ENCODE data around the gene YKT6.
"Not testable (repeated sequence)": the region's sequence is repeated elsewhere in the genome, so short reads cannot be mapped to it uniquely, and the experiment has no call there.

The YKT6 gene

GRCh38 chr7:44172352-44172751, 28.4 kb upstream of the YKT6 start:
- DNase-seq (ENCODE audit: low spot score) = no peak

DNA sequence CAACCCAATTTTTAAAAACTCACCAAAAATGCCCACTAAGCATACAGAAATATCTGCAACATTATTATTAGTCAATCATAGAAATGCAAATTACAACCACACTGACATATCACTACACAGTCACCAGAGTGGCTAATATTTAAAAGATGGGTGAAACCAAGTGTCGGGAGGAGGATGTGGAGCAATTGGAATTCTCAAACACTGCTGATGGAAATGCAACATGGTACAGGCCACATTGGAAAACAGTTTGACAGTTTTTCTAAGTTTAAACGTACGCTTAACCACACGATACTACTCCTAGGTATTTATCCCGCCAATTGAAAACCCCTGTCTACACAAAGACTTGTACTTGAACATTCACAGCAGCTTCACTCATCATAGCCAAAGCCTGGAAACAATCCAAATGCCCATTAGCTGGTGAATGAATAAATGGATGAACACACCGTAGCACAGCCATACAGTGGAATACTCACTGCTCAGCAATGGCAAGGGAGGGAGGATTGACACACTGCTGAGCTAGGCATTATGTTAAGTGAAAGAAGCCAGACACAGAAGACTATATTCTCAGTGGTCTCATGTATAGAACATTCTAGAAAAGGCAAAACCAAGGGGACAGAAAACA, 27.9 kb upstream of the YKT6 start:
- DNase-seq (ENCODE audit: low spot score) = no peak

- no peak for DNase-seq (ENCODE audit: low spot score)
These were observed 26.7 kb upstream of the YKT6 start for GRCh38 chr7:44173911-44174693.

- not testable (repeated sequence) for DNase-seq (ENCODE audit: low spot score)
These were observed 26.2 kb upstream of the YKT6 start for GRCh38 chr7:44174694-44174948.

GRCh38 chr7:44175730-44176129, 25.0 kb upstream of the YKT6 start:
- DNase-seq (ENCODE audit: low spot score) = no peak

GRCh38 chr7:44176486-44176885, 24.3 kb upstream of the YKT6 start:
- no peak for DNase-seq (ENCODE audit: low spot score)

DNA sequence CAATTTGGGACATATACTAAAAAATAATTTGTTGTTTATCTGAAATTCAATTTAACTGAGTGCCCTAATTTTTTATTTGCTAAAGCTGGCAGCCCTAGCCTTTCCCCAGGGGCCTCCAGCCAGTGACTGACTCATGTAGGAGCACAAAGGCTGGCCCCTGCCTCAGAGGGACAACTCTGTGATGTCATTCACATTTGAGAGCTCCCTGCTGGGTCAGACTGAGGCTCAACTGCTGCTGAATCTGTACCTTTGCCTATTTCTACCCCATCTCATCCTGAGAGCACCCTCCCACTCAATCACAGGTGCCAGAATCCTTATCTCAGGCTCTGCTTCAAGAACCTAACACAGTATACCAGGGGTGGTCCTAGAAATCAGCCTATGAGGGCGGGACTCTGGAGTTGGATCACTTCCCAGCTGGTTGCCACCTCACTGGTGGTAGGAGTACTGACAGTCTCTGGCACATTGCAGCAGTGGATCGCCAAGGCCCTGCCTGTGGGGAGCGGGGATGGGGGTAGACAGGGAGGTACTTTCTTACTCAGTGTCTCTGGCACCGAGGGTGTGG, 23.1 kb upstream of the YKT6 start:
- no peak for DNase-seq (ENCODE audit: low spot score)

DNA sequence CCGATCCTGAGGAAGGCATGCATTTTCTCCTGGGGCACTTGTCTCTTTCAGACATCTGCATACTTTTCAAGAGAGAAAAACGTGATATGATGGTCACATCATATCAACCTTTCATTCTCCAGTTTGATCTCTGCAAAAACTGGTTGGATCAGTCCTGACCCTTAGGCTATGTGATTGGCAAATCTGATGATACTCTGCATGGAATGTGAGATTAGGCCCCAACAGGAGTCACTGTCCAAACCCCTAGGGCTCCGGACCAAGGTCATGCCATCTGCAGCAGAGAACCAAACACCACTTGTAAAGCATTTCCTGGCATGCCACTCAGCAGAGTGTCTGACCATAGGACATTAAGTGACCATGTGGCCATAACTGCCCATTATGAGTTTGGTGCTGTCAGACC, 20.1 kb upstream of the YKT6 start:
- no peak for DNase-seq (ENCODE audit: low spot score)

GRCh38 chr7:44182827-44183226, 18.0 kb upstream of the YKT6 start:
- no peak for DNase-seq (ENCODE audit: low spot score)

- DNase-seq (ENCODE audit: low spot score) = no peak
These were observed 17.4 kb upstream of the YKT6 start for GRCh38 chr7:44183386-44183785.

DNA sequence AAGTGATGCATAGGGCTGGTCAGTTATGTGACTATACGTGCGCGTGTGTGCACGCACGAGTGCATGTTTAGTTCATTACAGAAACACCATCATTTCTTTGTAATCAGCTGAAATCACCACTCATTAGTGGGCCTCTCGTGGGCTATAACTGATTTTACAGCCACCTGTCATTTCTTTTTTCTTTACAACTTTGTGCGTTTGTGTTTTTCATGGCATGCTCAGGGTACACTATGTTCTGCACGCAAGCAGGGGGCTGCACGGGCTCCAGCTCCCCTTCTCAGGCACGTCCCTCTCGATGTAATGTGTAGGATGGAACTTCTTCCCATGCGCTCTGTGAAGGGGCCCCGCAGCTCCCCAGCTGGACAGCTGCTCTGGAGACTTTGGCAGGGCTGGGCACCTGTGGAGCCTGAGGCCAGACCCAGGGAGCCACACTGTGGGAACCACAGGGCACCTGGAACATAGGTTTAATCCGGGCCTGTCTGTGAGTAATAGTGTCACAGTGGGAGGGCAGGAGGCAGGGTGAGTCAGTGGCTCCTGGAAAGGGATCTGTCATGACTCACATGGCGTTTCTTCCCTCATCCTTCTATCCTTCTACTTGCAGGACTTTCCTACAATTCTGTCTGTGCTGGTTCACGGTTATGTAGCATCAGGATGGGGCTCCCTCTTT, 16.4 kb upstream of the YKT6 start:
- DNase-seq (ENCODE audit: low spot score) = peak; percentile 34

DNA sequence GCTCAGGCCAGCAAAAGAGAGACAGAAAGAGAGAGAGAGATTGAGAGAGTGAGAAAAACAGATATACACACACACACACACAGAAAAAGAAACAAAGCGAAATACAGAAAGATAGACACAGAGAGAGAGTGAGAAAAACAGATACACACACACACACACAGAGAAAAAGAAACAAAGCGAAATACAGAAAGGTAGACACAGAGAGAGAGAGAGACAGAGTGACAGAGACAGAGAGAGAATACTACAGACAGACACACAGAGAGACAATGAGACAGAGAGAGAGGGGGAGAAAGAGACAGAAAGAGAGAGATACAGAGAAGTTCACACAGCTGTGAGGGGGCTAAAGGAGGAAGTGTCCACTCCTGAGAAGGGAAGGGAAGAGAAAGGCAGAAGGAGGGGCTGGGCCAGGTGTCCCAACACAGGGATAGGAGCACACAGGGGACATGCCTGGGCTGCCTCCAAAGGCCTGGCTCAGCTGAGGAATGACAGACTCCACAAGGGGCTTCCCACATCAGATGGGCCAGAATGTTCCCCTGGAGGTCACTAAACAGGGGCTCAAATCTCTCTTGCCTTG, 15.8 kb upstream of the YKT6 start:
- no peak for DNase-seq (ENCODE audit: low spot score)

DNA sequence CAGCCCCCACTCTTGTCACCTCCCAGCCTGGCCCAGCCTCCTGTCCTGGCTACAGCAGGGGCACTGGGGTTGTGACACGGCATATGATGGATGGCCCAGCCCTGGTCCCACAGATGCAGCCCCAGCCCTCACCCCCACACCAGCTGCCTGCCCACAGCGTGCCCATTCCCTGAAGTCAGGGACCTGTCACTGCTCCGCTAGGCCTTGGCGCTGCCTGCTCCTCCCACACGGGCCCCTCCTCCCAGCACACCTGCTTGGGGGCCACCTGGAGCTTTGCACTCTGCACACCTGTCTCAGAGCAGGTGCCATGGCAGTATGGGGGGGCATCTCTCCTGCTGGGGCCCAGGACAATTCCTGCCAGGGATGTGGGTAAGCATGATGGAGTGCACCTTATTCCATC, 15.0 kb upstream of the YKT6 start:
- DNase-seq (ENCODE audit: low spot score) = no peak

- no peak for DNase-seq (ENCODE audit: low spot score)
These were observed 14.0 kb upstream of the YKT6 start for GRCh38 chr7:44186736-44187135.

DNA sequence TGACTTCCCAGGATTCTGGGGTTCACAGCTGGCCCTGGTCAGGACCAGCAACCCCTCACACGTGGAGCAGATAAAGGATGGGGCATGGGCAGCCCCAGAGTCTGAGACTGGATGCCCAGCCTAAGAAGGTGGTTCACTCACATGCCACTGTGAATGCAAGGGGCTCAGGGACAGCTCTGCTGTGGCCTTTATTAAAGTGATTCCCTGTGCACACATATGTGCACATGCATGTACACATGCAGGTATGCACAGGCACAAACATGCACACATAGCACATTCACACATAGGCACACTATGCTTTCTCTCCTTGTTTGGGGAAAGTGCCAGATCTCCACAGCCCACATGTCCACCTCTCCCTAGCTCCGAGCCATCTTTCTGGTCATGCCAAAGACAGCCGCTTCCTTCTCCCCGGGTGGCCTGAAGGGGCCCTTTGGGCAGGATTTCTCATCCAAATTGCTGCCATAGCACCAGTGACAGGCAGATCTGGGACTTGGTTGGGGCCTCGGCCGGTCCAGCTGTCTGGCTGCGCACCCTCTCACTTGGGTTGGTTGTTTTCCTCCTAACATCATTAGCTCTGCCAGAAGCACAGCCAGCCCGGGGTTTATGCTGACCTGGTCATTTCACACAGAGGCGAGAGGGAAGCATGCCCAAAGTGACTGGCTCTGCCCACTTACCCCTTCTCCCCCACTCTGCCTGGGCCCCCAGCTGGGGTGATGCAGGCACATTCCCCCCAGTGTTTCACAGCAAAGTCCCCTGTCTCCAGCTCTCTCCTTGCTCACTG, 13.0 kb upstream of the YKT6 start:
- no peak for DNase-seq (ENCODE audit: low spot score)

DNA sequence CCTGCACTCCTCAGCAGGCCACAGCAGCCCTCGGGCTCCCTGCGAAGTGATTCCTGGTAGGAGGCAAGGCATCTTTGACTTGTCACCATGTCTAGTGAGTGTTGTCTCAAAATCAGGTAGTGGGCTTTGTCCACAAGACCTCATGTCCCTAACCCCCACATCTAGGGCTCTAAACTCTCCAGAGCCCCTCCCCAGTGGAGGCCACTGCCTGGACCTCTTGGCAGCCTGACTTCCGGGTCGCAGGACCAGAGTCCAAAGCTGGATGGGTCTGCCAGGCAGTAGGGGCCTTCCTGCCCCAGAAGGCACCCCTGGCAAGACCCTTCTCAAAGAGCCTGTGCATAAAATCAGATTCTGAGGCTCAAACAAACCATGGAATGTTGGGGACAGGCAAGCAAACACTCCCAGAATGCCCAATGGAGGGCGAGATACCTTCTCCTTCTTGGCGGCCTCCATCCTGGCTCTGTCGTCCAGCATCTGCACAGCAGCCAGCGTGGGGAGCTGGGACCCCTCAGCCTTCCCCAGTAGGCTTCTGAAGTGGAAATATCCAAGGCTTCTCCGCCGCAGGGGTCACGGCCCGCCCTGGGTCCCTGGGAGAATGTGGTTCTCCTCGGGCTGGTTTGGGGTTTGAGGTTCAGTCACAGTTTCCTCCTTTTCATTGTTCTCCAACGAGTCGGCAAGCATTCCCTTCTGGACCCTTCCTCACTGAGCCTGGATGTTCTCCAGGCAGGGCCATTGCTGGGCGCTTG, 12.1 kb upstream of the YKT6 start:
- no peak for DNase-seq (ENCODE audit: low spot score)

DNA sequence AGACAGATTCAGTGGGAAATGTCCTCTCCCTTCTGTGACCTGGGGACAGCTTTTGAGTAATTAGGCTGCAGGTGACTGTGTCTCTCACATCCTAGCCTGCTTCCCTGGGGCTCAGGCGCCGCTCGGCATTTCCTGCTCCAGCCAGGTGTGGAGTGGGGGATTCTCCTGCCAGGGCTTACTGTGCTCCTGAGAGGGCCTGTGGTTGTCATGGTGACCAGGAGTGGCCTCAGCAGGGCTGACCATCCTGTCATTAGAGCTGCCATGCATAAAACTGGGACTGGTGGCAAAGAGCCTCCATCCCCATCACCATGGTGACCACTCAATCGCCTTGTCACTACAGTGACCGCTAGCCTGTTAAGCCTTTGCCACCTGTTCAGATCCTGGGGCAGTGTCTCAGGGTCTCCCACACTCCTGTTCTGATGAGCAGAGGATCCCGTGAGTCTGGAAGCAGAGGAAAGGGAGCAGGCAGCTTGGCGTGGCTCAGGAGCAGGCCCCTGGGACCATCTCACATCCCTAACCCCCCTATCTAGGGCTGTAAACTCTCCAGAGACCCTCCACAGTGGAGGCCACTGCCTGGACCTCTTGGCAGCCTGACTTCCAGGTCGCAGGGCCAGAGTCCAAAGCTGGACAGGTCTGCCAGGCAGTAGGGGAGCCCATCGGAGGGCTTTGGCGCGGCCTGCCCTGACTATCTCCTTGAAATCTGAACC, 11.3 kb upstream of the YKT6 start, which contains the start of gene GCK:
Gene GCK (minus strand): TSS at position 154 of the 707 bp plus-strand sequence. CDS start 486 bp downstream, outside the sequence.
- DNase-seq (ENCODE audit: low spot score) = no peak

GRCh38 chr7:44189993-44190872, 10.5 kb upstream of the YKT6 start:
- no peak for DNase-seq (ENCODE audit: low spot score)

GRCh38 chr7:44191171-44191570, 9.6 kb upstream of the YKT6 start:
- no peak for DNase-seq (ENCODE audit: low spot score)
